K562 (cell line): ENCODE data around the gene SMARCB1. TPM values are rescaled to one million over a fixed set of nuclear protein-coding genes. Genes with fewer than 3 reads are reported as not detected.
A peak's percentile ranks its signal among the peaks of the same experiment; 100 is the strongest.

ENCODE experiments used
- ARID1B ChIP-seq: fragments of 450-650 bp; IDR thresholded peaks from 2 replicates; pipeline ENCODE4 v1.6.1; 2016; ENCODE audit warnings: antibody characterized with exemption, mild to moderate bottlenecking, inconsistent platforms
- CC2D1A ChIP-seq: fragments of 450-650 bp; IDR thresholded peaks from 2 replicates; pipeline ENCODE4 v1.6.1; 2017; ENCODE audit warnings: mild to moderate bottlenecking
- CHAMP1 ChIP-seq: fragments of 450-650 bp; IDR thresholded peaks from 2 replicates; pipeline ENCODE4 v1.6.1; 2016; ENCODE audit warnings: mild to moderate bottlenecking
- DPF2 ChIP-seq: fragments of 450-650 bp; IDR thresholded peaks from 2 replicates; pipeline ENCODE4 v1.6.1; 2016
- ESRRB ChIP-seq: fragments of 250-450 bp; sonication (Bioruptor Pico); IDR thresholded peaks from 2 replicates; pipeline ENCODE4 v1.5.0; 2020; ENCODE audit warnings: mild to moderate bottlenecking, moderate library complexity, borderline replicate concordance
- HDAC3 ChIP-seq: fragments of 450-650 bp; IDR thresholded peaks from 2 replicates; pipeline ENCODE4 v1.6.1; 2018; ENCODE audit warnings: borderline replicate concordance, mild to moderate bottlenecking, moderate library complexity; ENCODE audit not compliant: partially characterized antibody
- HNRNPH1 ChIP-seq: fragments of 200-400 bp; formaldehyde crosslinking; optimal IDR thresholded peaks from 2 replicates; pipeline ENCODE3; 2017; ENCODE audit warnings: low read depth, mild to moderate bottlenecking, low read length, moderate library complexity
- MITF ChIP-seq: IDR thresholded peaks from 2 replicates; pipeline ENCODE4 v1.6.1; 2014; ENCODE audit warnings: antibody characterized with exemption
- NFE2L1 ChIP-seq: fragments of 450-650 bp; IDR thresholded peaks from 2 replicates; pipeline ENCODE4 v1.6.1; 2016; ENCODE audit warnings: missing genetic modification characterization, low read depth, mild to moderate bottlenecking, missing compliant biosample characterization, moderate library complexity, borderline replicate concordance
- NR2C2 ChIP-seq, 2 experiments: fragments of 200-800 bp in 1 of 2; sonication (Bioruptor generic) in 1 of 2; sonication (generic) in 1 of 2; formaldehyde crosslinking in 1 of 2; IDR thresholded peaks; 2 replicates each; pipeline versions ENCODE4 v1.6.1 to v1.8.0; 2016 to 2022; ENCODE audit warnings: mild to moderate bottlenecking in 1 of 2, missing compliant biosample characterization in 1 of 2, missing genetic modification characterization in 1 of 2, missing genetic modification reagents in 1 of 2
- PTBP1 ChIP-seq: fragments of 200-400 bp; formaldehyde crosslinking; IDR thresholded peaks from 2 replicates; pipeline ENCODE4 v1.6.1; 2017; ENCODE audit warnings: low read depth, low read length
- SMAD3 ChIP-seq: fragments of 450-650 bp; formaldehyde crosslinking; conservative IDR thresholded peaks from 2 replicates; pipeline ENCODE4 v1.4.0; 2020; ENCODE audit warnings: mild to moderate bottlenecking
- SMARCB1 ChIP-seq: IDR thresholded peaks from 2 replicates; pipeline ENCODE4 v1.6.1; 2011; ENCODE audit warnings: improper control_type of control experiment, low read depth; ENCODE audit not compliant: insufficient read length
- SMARCC2 ChIP-seq: fragments of 450-650 bp; IDR thresholded peaks from 2 replicates; pipeline ENCODE4 v1.6.1; 2017; ENCODE audit warnings: antibody characterized with exemption, moderate library complexity, mild to moderate bottlenecking, low read depth
- THRAP3 ChIP-seq: fragments of 450-650 bp; IDR thresholded peaks from 2 replicates; pipeline ENCODE4 v1.6.1; 2016; ENCODE audit warnings: mild to moderate bottlenecking, inconsistent platforms, borderline replicate concordance
- ZBTB9 ChIP-seq: fragments of 450-650 bp; formaldehyde crosslinking; IDR thresholded peaks from 2 replicates; pipeline ENCODE4 v1.4.0; 2020; ENCODE audit warnings: mild to moderate bottlenecking, moderate library complexity
- ZNF124 ChIP-seq: sonication (generic); formaldehyde crosslinking; IDR thresholded peaks from 2 replicates; pipeline ENCODE4 v1.8.1; 2022; ENCODE audit warnings: missing genetic modification reagents
- ZNF197 ChIP-seq: fragments of 200-800 bp; sonication (Bioruptor generic); IDR thresholded peaks from 2 replicates; pipeline ENCODE4 v1.6.1; 2016; ENCODE audit warnings: low read depth, missing genetic modification characterization, missing compliant biosample characterization
- polyA plus RNA-seq, 8 experiments: library from polyadenylated mRNA; depleted of rRNA in 4 of 8; stranded (reverse) in 5 of 8; unstranded in 3 of 8; fragments of >200 nt; fragmentation: Nextera tagmentation in 2 of 8; fragmentation: Illumina TruSeq in 1 of 8; extraction: Ambion mirVana in 2 of 8; extraction: Trizol in 1 of 8; gene quantifications; 2 replicates each; pipeline versions ENCODE4 v1.2.1 to v1.2.3, GENCODE V29; 2011 to 2014; ENCODE audit warnings: inconsistent platforms in 1 of 8, missing spikeins in 1 of 8
- total RNA-seq, 7 experiments: library from RNA; depleted of rRNA in 6 of 7; stranded (reverse); fragments of >200 nt in 6 of 7; fragmentation: Illumina TruSeq in 2 of 7; extraction: Trizol in 2 of 7; gene quantifications; 2 replicates each; pipeline versions ENCODE4 v1.2.1 to v1.2.3, GENCODE V29; 2011 to 2021; ENCODE audit warnings: low replicate concordance in 1 of 7
- TF ChIP-seq, protein P1 (sequence below): fragments of 450-650 bp; formaldehyde crosslinking; conservative IDR thresholded peaks from 2 replicates; pipeline ENCODE4 v1.4.0; 2022; ENCODE audit warnings: mild to moderate bottlenecking, missing genetic modification characterization

The SMARCB1 gene
- total and polyA plus RNA-seq, 9 of the 15 experiments (the other 6 are each of a cell fraction or from before 2014, with no cell fraction given): 1.2 to 113 (median 65.4) TPM

DNA sequence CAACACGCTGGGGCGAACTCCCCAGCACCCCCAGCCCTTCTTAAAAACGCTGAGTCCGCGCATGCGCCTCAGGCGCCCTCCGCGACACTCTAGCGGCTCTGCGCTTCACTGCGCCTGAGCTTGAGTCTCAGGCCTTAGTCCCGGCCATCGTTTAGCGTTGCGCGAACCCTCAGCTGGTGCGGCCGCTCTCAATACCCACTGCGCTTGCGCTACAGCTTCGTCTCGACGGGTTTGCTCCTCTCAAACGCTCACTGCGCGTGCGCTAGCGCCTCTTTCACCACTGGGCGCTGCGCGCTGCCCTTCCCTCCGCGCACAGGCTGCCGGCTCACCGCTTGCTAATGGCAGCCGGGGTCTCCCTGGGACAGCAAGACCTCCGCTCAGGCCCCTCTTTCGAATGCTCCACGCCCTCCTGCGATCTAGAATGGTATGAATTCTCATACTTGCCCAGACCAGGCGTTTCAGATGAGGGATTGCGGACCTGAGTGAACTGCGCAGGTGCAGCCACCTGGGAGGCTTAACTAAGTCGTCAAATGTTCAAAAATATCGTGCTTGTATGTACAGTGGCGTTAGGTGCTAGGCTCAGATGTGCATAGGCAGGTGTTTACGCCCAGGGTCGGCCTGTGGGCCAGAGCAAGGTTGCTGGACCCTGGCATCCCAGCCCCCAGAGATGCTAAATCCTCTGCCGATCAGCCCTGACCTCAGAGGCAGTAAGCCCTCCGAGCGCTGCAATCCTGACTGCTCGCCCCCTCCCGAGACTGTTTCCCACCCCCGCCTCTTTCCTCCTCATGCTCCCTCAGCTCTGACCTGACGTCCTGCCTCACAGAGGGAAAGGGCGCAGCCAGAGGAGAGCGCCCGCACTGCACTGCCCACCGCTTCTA is 71.1 kb downstream of the SMARCB1 start, which contains the start of gene SLC2A11 (continued):
- TF ChIP-seq, protein P1, sequence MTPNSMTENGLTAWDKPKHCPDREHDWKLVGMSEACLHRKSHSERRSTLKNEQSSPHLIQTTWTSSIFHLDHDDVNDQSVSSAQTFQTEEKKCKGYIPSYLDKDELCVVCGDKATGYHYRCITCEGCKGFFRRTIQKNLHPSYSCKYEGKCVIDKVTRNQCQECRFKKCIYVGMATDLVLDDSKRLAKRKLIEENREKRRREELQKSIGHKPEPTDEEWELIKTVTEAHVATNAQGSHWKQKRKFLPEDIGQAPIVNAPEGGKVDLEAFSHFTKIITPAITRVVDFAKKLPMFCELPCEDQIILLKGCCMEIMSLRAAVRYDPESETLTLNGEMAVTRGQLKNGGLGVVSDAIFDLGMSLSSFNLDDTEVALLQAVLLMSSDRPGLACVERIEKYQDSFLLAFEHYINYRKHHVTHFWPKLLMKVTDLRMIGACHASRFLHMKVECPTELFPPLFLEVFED (CRISPR knock-in tag): no peak
- TF ChIP-seq CC2D1A: no peak
- no peak for TF ChIP-seq NR2C2 (CRISPR knock-in tag; IDR thresholded peaks at IDR 0.05)
- no peak for TF ChIP-seq NR2C2 (tag; IDR thresholded peaks at IDR 0.05)
- TF ChIP-seq DPF2: no peak
- TF ChIP-seq HNRNPH1: no peak
- TF ChIP-seq ARID1B: no peak
- TF ChIP-seq SMAD3 (CRISPR knock-in tag): no peak
- no peak for TF ChIP-seq ZNF197 (CRISPR knock-in tag)
- no peak for TF ChIP-seq SMARCB1
- no peak for TF ChIP-seq PTBP1
- TF ChIP-seq ZBTB9 (CRISPR knock-in tag): no peak
- no peak for TF ChIP-seq ESRRB (CRISPR knock-in tag)
- TF ChIP-seq CHAMP1: no peak
- TF ChIP-seq THRAP3: no peak
- TF ChIP-seq MITF: no peak
- TF ChIP-seq HDAC3: no peak
- no peak for TF ChIP-seq NFE2L1 (tag)
- TF ChIP-seq SMARCC2: peak; percentile 18; the same call in 1 of the 2 replicates
- TF ChIP-seq ZNF124 (CRISPR knock-in tag): no peak
